ENCODE results near the gene ITPA. TPM values are rescaled to one million over a fixed set of nuclear protein-coding genes. Genes with fewer than 3 reads are reported as not detected.
A peak's percentile ranks its signal among the peaks of the same experiment; 100 is the strongest.

The ITPA gene
- total RNA-seq, 6 experiments from 2014 or later: 62.3 to 76.7 (median 70.2) TPM

- Mint-ChIP-seq H3K27ac (no peak overlapping the region), H3K9me3 (no peaks in the 10 kb centered on the region), H3K4me3 (no peak overlapping the region), H3K27me3 (ENCODE audit: insufficient read depth) (peaks cover 4% of the 10 kb centered on the region; the same call in 1 of the 2 replicates), H3K36me3 (ENCODE audit: low read depth) (no peaks in the 10 kb centered on the region), H3K4me1 (ENCODE audit: low read depth) (peaks cover 9% of the 10 kb centered on the region)
- no peak for DNase-seq
- TF ChIP-seq, protein P1, sequence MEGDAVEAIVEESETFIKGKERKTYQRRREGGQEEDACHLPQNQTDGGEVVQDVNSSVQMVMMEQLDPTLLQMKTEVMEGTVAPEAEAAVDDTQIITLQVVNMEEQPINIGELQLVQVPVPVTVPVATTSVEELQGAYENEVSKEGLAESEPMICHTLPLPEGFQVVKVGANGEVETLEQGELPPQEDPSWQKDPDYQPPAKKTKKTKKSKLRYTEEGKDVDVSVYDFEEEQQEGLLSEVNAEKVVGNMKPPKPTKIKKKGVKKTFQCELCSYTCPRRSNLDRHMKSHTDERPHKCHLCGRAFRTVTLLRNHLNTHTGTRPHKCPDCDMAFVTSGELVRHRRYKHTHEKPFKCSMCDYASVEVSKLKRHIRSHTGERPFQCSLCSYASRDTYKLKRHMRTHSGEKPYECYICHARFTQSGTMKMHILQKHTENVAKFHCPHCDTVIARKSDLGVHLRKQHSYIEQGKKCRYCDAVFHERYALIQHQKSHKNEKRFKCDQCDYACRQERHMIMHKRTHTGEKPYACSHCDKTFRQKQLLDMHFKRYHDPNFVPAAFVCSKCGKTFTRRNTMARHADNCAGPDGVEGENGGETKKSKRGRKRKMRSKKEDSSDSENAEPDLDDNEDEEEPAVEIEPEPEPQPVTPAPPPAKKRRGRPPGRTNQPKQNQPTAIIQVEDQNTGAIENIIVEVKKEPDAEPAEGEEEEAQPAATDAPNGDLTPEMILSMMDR (IDR thresholded peaks at IDR 0.05): no peak
Observed at GRCh38 chr20:3246682-3247081, 37.4 kb downstream of the ITPA start.

DNA sequence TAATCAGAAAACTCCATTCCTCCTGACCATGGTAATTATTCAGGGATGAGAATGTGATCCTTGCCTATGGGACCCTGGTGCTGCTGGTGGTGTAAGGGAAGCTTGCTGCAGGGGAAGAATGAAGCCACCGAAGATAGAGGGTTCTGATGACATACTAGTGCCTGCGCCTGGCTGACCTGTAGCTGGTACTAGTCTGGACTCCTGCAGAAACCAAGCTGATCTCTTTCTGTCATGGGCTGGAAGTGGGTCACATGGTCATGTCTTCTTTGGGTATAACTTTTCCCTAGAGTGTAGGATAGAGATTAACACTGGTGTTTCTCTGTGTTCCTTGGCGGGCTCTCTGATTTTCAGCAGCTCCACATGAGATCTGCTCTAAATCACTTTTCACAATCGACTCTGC is 38.3 kb downstream of the ITPA start:
- DNase-seq: no peak
- Mint-ChIP-seq H3K36me3 (ENCODE audit: low read depth) (no peaks in the 10 kb centered on the region), H3K4me1 (ENCODE audit: low read depth) (peaks cover under 1% of the 10 kb centered on the region; the same call in 1 of the 2 replicates), H3K27ac (no peak overlapping the region), H3K27me3 (ENCODE audit: insufficient read depth) (peaks cover 4% of the 10 kb centered on the region), H3K9me3 (no peaks in the 10 kb centered on the region), H3K4me3 (no peak overlapping the region)
- TF ChIP-seq, protein P1 (IDR thresholded peaks at IDR 0.05): no peak

DNA sequence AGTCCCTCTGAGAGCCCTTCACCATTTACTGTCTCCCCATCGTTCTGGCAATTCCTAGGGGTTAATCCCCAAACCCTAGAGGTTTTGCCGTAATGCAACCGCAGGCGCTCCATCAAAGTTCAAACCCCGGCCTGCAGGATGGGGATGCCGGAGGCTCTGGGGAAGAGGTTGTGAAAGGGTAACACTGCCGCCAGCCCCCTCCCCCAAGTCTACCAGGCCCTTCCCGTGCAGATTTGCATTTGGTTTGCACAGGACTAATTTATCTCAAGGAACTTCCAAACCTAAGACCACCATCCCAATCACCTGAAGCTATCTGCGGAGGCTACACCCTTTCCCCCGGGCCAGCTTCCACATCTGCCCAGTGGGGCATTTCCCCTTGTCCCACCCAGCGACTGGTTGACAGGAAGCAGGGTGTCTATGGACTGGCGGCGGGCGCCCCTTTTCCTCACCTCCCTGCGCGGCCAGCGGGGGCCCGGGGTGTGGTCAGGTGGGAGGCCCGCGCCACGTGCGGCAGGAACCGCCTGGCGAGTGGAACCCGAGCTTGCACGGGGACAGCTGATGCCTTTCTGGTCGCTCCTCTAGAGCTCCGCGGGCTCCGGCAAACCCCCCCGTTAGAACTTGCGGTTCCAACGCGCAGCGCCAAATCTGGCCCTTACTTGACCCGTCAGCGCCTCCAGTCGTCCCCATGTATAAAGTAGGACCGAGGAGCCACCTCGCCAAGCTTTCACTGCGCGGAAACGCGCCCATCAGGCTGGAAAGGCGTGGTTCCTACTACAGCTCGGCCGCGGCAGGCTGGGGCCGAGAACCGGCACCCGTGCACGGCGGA is 39.1 kb downstream of the ITPA start:
- Mint-ChIP-seq H3K4me3 (no peak overlapping the region), H3K4me1 (ENCODE audit: low read depth) (no peaks in the 10 kb centered on the region), H3K36me3 (ENCODE audit: low read depth) (no peaks in the 10 kb centered on the region), H3K9me3 (no peaks in the 10 kb centered on the region), H3K27me3 (ENCODE audit: insufficient read depth) (peaks cover 4% of the 10 kb centered on the region), H3K27ac (no peak overlapping the region)
- no peak for DNase-seq
- TF ChIP-seq, protein P1 (IDR thresholded peaks at IDR 0.05): no peak

DNA sequence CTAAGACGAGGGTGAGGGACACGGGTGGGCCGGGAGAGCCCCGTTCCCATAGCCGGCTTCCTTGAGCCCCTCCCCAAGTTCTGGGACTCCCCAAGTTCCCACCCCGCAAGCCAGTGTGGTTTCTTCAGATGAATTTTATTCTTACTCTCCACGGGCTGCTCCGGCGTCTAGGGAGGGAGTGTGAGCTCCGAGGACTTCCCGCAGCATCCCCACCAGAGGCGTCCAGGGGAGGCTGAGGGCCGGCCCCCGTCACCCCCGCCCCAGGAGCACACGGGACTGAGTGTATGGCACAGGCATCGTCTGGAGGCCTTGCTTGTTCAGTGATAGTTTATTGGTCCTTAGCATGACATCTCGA is 39.7 kb downstream of the ITPA start:
- H3K4me3 Mint-ChIP-seq: no peak overlapping the region
- H3K27ac Mint-ChIP-seq: no peak overlapping the region
- no peaks in the 10 kb centered on the region for H3K36me3 Mint-ChIP-seq (ENCODE audit: low read depth)
- H3K27me3 Mint-ChIP-seq (ENCODE audit: insufficient read depth): peaks cover 4% of the 10 kb centered on the region
- no peaks in the 10 kb centered on the region for H3K4me1 Mint-ChIP-seq (ENCODE audit: low read depth)
- no peaks in the 10 kb centered on the region for H3K9me3 Mint-ChIP-seq
- TF ChIP-seq, protein P1 (IDR thresholded peaks at IDR 0.05): no peak
- DNase-seq: no peak

DNA sequence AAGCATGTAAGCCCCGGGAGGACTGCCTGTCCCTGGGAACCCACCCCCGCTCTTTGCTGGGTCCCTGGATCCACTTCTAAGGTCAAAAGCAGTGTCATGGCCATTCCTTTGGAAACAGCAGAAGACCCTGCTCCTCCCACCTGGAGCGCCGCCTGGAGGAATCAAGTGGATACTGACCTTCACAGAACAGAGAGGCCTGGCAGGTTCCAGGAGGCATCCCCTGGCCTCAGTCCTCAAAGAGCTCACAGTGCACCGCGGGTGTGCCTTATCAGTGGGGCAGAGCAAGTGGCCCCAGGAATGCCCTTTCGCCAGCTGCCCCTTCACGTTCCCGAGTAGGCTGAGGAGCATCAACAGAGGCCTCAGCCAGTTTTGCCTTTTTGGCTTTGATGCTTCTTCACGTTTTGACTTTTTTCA is 40.8 kb downstream of the ITPA start:
- Mint-ChIP-seq H3K27me3 (ENCODE audit: insufficient read depth) (peaks cover 4% of the 10 kb centered on the region), H3K4me1 (ENCODE audit: low read depth) (no peaks in the 10 kb centered on the region)

More for the DNA sequence above, 40.8 kb downstream of the ITPA start:
- no peaks in the 10 kb centered on the region for H3K9me3 Mint-ChIP-seq
- no peak overlapping the region for H3K4me3 Mint-ChIP-seq
- H3K36me3 Mint-ChIP-seq (ENCODE audit: low read depth): no peaks in the 10 kb centered on the region
- no peak overlapping the region for H3K27ac Mint-ChIP-seq
- TF ChIP-seq, protein P1 (IDR thresholded peaks at IDR 0.05): peak; percentile 66
- DNase-seq: no peak
